Stimulated activated CD8-positive, alpha-beta memory T cell treated with anti-CD3 and anti-CD28 coated beads, Interleukin-15, amount 100 ng/mL, for 24 hours (primary cell): ENCODE results near the gene MALAT1.
"Not testable (repeated sequence)": the region's sequence is repeated elsewhere in the genome, so short reads cannot be mapped to it uniquely, and the experiment has no call there.

Source experiments
- DNase-seq: peaks from one replicate; pipeline ENCODE4 v3.0.0-alpha.2; 2020; ENCODE audit warnings: low read depth

Gene MALAT1

DNA sequence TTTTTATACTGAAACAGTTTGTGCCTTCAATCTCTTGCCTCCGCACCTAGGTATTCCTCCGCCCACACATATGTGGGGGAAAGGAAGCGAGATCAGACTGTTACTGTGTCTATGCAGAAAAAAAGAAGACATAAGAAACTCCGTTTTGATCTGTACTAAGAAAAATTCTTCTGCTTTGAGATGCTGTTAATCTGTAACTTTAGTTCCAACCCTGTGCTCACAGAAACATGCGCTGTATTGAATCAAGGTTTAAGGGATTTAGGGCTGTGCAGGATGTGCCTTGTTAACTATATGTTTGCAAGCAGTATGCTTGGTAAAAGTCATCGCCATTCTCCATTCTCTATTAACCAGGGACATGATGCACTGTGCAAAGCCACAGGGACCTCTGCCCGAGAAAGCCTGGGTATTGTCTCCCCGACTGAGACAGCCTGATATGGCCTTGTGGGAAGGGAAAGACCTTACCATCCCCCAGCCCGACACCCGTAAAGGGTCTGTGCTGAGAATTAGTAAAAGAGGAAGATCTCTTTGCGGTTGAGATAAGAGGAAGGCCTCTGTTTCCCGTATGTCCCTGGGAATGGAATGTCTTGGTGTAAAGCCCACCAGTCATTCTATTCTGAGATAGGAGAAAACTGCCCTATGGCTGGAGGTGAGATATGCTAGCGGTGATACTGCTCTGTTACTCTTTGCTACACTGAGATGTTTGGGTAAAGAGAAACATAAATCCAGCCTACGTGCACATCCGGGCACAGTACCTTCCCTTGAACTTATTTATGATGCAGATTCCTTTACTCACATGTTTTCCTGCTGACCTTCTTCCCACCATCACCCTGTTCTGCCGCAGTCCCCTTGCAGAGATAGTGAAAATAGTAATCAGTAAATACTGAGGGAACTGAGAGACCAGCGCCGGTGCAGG, 24.1 kb downstream of the MALAT1 start:
- DNase-seq, result not testable (repeated sequence)

DNA sequence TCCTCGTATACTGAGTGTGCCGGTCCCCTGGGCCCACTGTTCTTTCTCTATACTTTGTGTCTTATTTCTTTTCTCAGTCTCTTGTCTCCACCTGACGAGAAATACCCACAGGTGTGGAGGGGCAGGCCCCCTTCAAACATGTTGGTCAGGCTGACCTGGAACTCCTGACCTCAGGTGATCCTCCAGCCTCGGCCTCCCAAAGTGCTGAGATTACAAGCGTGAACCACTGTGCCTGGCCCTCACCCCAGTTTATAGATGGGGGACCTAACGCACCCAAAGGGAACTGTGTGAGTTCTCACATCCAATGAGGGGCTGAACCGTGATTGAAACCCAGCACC, 24.8 kb downstream of the MALAT1 start:
- not testable (repeated sequence) for DNase-seq

DNA sequence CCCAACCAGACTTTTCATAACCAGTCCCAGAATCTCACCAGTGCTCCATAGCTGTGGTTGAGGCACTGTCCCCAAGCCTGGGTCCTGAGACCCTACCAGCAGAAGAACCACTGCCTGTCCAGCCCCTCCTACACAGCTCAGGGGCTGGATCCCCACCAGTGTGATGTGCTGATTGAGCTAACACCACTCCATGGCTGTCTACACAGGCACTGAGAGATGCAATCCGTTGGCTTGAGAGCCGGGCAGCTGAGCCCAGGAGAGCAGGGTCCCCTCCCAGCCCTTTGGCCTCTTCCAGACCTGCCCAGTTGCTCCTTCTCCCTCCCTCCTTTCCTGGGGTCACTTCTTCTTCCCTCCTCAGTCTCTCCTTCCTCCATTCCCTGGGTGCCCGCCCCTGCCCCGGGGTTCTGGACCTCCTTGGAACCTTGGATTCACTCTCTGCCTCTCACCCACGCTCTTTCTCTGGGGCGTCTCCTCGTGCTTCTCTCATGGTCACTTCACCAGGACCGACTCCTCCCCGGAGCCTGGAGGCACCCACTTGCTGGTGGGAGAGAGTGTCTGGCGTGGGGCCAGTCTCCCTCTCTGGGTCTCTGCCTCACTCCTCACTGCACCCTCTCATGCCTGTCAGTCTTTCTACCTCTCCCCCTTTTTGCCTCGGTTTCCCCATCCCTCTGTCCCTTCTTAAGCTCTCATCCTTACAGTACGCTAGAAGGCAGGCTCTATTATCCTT, 25.3 kb downstream of the MALAT1 start:
- no peak for DNase-seq

DNA sequence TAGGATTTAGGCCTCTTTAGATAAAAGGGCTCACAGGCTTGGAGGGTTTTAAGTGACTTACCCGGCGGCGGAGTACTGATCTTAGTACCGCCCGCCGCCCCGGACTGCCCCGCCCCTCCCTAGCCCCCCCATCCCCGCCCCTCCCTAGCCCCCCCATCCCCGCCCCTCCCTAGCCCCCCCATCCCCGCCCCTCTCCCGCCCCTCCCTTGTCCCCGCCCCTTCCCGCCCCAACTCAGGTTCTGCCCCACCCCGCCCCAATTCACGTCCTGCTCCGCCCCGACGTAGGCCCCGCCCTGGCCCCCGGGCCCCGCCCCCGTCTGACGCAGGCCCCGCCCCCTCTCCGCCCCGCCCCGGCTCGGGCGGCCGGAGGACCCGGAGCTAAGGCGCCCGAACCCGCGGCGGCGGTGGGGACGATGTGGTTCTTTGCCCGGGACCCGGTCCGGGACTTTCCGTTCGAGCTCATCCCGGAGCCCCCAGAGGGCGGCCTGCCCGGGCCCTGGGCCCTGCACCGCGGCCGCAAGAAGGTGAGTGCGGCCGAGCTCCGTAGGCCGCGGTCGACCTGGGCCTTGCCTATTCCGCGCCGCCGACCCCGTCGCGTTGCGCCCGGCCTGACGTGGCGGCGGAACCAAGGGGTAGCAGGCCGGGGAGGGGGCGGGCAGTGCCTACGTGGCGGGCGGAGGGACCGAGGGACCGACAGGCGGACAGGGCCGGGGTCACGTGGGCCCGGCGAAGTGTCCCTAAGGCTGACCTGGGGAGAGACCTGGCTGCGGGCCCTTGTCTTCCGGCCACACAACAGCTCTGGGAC, 26.1 kb downstream of the MALAT1 start, which contains the start of gene SCYL1:
Gene SCYL1, plus strand, starts transcription at position 343 of the 805 bp plus-strand sequence. Its CDS starts 71 bp downstream, at position 414.
- peak; percentile 73 for DNase-seq

DNA sequence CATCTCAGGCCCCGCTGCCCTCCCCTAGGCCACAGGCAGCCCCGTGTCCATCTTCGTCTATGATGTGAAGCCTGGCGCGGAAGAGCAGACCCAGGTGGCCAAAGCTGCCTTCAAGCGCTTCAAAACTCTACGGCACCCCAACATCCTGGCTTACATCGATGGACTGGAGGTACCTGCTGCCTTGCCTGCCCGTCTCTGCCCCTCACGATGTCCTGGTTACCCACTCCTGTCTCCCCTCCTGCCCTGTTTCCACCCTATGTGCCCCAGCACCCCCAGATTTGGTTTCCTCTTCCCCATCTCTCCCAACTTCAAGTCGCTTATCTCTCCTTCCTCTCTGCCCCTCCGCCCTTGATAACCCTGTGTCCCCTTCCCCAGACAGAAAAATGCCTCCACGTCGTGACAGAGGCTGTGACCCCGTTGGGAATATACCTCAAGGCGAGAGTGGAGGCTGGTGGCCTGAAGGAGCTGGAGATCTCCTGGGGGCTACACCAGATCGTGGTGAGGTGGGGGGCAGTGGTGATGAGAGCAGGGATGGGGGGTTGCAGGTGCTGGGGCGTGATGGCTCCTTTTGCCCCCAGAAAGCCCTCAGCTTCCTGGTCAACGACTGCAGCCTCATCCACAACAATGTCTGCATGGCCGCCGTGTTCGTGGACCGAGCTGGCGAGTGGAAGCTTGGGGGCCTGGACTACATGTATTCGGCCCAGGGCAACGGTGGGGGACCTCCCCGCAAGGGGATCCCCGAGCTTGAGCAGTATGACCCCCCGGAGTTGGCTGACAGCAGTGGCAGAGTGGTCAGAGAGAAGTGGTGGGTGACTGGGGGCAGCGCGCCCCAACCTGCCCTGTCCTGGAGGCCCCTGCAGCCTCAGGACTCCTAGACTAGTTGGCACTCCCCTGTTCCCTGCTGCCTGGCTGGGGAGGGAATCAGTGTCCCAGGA, 27.0 kb downstream of the MALAT1 start:
- no peak for DNase-seq

DNA sequence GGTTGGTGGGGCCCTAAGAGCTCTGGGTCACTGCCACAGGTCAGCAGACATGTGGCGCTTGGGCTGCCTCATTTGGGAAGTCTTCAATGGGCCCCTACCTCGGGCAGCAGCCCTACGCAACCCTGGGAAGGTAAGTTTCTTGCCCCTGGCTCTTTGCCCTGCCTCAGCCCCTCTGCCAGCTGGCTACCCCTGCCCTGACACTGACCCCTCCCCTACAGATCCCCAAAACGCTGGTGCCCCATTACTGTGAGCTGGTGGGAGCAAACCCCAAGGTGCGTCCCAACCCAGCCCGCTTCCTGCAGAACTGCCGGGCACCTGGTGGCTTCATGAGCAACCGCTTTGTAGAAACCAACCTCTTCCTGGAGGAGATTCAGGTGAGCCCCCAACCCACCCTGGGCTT, 27.9 kb downstream of the MALAT1 start:
- no peak for DNase-seq

DNA sequence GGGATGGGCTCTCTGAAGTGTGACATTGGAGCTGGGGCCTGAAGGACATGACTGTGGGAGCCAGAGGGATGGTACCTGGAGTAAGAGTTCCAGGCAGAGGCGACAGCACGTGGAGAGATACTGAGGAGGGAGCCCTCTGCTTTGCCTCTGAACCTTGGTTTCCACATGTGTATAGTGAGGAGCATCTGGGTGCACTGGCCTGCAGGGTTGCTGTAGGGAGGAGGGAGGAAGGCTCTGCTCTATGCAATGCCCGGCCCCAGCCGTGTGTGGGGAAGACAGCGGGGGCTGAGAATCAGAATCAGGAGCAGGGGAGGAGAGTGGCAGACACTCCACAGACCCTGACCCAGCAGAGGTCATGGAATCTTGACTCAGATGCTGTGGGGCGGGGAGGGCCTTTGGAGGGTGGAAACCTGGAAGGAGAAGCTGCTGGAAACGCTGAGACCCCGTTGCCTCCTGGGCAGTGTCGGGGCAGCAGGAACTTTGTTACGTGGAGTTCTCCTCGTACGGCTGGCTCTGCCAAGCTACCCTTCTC, 30.0 kb downstream of the MALAT1 start:
- no peak for DNase-seq

DNA sequence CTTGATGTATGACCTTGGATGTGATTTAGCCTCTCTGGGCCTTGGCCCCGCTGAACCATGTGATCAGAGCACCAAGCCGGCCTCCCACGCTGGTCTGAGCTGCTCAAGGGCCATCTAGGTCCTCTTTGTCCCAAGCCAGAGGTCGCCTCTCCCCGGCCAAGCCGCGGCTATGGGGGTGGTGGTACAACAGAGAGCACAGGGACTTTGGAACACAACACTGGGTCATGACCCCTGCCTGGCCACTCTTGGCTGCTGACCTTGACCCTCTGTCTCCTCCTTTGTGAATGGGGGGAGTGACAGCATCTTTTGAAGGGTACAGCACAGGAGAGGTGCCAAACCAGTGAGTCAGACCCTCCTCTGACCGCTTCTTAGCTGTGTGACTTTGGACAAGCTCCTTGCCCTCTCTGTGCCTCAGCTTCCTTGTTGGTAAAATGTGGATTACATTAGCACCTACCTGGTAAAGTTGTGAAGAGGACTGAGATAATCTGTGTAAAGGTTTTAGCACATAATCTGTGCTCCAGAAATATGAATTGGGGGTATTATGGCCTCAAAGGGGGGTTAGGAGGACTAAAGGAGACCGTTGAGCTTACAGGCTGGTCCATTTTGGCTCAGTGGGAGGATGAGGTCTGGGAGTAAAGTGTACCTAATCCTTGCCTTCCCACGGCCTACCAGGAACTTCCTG, 30.8 kb downstream of the MALAT1 start:
- DNase-seq, result no peak

DNA sequence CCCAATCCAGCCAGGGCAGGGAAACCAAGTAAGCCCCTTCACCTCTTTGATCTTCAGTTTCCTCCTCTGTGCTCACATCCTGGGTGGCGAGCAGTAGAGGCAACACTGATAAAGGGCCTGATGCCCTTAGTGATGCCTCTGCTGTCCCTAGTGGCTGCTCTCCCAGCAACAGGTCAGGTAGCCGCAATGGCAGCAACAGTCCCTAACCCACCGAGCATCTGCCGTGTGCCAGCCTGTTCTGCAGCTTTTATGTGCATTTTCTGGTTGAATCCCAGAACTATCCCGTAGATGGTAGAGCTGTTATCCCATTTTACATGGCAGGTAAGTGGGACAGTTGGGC, 31.3 kb downstream of the MALAT1 start:
- DNase-seq, result no peak

DNA sequence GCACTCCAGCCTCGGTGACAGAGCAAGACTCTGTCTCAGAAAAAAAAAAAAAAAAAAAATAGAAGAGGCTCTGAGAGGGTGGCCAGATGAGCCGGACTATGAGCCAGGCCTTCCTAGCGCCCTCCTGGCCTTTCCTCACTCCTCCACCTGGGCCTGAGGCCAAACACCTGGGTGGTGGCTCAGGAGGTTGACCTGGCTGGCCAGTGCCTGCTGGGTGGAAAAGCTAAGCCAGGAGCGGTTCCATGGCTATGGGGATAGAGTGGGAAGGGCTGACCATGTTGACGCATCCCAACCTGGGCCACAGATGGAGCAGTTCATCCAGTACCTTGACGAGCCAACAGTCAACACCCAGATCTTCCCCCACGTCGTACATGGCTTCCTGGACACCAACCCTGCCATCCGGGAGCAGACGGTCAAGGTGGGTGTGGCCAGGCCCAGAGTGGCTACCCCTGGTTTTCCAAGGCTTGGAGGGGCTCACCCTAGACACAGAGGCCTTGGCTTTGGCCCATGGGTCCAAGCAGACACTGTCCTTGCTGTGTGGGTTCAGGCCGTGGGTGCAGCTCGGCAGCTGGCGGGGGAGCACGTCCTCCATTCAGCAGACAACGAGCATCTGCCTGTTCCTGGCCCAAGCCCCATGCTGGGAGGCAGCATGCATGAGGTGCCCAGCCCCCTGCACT, 33.7 kb downstream of the MALAT1 start:
- no peak for DNase-seq

DNA sequence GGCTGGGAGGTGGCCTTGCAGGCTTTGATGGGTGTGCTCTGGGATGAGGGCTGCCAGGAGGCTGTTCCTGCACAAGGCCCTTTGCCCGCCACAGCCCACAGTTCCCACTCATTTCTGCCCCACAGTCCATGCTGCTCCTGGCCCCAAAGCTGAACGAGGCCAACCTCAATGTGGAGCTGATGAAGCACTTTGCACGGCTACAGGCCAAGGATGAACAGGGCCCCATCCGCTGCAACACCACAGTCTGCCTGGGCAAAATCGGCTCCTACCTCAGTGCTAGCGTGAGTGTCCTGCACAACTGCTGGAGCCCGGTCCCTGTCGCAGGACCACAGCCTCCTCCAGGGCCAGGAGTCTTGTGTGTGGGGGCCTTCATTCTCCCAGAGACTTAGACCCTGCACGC, 36.3 kb downstream of the MALAT1 start:
- no peak for DNase-seq

DNA sequence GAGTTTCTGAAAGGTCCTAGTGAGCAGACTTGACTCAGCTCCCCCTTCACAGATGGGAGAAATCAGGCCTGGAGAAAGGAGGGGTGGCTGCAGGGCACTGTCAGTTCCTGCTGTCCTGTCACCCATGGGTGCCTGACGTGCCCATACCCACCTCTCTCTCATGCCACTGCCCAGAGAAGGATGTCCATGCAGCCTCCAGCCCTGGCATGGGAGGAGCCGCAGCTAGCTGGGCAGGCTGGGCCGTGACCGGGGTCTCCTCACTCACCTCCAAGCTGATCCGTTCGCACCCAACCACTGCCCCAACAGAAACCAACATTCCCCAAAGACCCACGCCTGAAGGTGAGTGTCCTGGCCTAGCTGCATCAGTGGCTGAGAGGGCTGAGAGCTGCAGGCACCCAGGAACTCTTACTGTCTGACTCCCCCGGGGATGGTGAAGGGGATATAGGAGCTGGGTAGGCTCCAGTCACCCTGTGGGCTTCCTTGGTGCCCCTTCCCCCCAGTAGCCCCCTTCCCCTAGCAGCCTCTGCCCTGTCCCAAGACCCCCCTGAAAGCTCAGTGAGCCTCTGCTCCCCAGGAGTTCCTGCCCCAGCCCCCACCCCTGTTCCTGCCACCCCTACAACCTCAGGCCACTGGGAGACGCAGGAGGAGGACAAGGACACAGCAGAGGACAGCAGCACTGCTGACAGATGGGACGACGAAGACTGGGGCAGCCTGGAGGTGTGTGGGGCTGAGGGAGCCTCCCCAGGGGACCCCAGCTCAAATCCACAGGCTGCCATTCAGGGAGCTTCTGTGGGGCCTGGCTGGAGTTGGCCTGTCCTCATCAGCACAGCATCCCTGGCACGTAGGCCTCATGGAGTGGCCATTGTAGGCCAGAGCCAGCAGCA, 37.8 kb downstream of the MALAT1 start:
- no peak for DNase-seq

DNA sequence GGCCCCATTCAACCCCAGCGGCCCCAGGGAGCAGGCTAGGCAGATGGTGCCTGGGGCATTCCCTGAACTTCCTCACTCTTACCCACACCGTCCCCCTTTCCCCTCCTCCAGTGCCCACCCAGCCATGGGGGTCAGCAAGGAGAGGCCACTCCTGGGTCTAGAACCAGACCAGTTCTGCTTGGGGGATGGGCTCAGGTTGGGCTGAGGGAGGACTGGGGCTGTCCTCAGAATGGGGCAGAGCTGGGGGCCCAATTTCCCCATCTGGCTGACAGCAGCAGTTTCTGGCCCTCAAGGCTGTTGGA, 38.4 kb downstream of the MALAT1 start:
- DNase-seq, result no peak

DNA sequence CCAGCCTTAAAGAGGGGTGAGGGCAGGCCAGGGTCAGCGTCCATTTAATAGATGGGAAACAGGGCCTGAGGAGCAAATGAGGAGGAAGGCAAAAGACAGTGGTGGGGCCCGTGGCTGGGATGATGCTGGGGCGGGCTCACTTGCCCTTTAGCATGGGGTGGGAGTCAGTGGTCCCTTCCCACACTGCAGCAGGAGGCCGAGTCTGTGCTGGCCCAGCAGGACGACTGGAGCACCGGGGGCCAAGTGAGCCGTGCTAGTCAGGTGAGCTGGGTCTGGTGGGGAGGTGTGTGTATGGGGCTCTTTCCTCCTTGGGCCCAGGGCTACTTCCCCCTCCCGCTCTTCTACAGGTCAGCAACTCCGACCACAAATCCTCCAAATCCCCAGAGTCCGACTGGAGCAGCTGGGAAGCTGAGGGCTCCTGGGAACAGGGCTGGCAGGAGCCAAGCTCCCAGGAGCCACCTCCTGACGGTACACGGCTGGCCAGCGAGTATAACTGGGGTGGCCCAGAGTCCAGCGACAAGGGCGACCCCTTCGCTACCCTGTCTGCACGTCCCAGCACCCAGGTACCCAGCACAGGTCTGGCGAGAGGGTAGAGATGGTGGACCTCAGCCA, 38.9 kb downstream of the MALAT1 start:
- DNase-seq, result no peak

DNA sequence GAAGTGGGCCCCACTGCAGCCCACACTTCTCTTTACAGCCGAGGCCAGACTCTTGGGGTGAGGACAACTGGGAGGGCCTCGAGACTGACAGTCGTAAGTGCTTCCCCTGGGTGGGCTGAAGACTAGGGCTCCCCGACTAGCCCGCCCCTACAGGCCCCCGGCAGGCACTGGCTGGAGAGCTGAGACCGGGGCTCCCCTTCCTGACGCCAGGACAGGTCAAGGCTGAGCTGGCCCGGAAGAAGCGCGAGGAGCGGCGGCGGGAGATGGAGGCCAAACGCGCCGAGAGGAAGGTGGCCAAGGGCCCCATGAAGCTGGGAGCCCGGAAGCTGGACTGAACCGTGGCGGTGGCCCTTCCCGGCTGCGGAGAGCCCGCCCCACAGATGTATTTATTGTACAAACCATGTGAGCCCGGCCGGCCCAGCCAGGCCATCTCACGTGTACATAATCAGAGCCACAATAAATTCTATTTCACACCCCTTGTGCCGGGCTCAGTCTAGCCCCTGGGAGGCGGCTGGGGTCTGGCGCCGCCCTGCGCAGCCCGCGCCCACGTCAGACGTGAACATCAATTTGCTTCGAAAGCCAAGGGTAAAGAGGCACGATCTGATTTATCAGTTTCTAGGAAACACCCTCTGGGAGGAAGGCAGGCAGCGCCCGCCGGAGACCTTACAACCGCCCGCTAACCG, 39.5 kb downstream of the MALAT1 start:
- DNase-seq, result no peak

DNA sequence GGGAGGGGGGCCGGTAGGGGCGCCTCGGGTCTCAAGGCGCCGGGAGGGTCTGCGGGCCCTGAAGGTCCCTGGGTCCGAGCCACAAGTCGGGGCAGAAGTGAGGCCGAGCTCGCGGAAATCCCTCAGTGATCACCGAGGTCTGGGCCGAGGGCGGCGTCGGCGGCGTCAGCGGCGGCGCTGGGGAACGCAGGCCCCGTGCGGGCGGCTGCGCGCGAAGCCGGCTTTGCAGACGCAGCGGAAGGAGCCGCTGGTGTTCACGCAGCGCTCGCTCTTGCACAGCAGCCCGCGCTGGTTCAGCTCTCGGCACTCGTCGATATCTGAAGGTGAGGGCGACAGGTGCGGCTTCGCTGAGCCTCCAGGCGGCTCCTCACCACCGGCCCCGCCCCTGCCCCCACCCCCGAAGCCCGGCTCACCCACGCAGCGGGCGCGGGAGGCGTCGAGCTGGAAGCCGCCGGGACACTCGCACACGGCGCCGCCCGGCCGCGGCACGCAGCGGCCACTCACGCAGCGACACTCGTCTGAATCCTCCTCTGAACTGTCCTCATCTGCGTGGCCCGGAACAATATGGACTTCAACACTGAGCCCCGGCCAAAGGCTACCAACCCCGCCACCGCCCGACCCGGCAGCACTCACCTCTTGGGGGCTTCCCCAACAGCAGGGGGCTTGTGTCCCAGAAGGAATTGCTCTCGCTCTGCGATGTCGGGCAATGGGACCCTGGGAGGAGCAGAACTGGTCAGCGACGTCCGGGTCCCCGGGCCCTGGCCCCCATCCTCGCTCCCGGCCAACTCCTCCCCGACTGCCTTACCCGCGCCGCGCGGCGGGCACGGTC, 40.3 kb downstream of the MALAT1 start:
- no peak for DNase-seq

DNA sequence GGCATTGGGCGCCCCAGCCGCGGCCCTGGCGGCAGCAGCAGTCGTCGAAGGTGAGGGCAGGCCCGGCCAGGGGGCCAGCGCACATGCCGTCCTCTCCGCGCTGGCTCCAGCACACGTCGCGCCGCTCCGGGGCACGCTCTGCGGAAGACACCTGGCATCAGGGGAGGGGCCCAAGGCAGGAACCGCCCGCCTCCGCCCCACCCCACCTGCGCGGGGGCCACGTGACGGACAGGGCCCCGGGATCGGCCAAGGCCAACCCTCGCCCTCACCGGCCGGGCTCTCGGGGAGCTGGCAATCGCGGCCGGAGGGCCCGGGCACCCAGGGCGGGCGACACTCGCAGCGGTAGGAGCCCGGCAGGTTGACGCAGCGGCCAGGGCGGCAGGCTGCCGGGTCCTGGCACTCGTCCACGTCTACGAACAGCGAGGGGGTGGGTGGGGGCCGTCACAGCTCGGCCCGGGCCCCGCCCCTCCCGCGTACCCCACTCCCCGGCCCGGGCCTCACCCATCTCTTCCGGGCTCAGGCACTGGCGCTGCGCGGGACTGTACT, 41.0 kb downstream of the MALAT1 start:
- no peak for DNase-seq
